PC-3 (cell line): ENCODE measurements around the gene SLCO3A1.

Source experiments
- CTCF ChIP-seq: fragments of 300-600 bp; sonication (generic); conservative IDR thresholded peaks from 2 replicates; pipeline ENCODE4 v1.5.1; 2017; ENCODE audit warnings: antibody characterized with exemption, low read depth, mild to moderate bottlenecking, low read length
- EZH2 ChIP-seq: fragments of 300-600 bp; sonication (generic); IDR thresholded peaks from one replicate; pipeline ENCODE4 v1.6.1; 2017; ENCODE audit warnings: antibody characterized with exemption, mild to moderate bottlenecking, low read length; ENCODE audit not compliant: unreplicated experiment
- EZH2phosphoT487 ChIP-seq: fragments of 300-600 bp; sonication (generic); IDR thresholded peaks from 2 replicates; pipeline ENCODE4 v1.6.1; 2018; ENCODE audit warnings: mild to moderate bottlenecking, antibody characterized with exemption, low read length, borderline replicate concordance

DNA sequence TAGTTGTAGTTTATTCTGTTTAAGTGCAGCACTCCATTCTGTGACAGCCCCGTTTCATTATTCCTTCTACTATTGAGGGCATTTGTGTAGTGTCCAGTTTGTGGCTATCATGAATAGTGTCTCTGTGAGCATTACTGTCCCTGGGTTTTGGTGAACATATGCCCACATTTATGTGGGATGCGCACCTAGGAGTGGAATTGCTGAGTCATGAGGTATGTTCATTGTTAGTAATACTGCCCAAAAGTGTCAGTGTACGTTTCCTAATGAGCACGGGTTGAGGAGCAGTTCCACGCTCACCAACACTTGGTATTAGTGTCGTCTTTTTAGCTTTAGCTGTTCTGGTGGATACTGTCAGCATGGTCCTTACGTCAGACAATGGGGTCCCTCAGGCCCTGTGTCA lies 131.8 kb downstream of the SLCO3A1 start:
- TF ChIP-seq EZH2 = no peak
- no peak for TF ChIP-seq CTCF
- no peak for TF ChIP-seq EZH2phosphoT487
